ENCODE measurements around the gene CCKAR. TPM values are rescaled to one million over a fixed set of nuclear protein-coding genes. Genes with fewer than 3 reads are reported as not detected.

Gene CCKAR
- total RNA-seq, 1 experiment from 2014 or later = 2.0 TPM

GRCh38 chr4:26431461-26432180, 58.7 kb downstream of the CCKAR start:
- intact Hi-C loops (cut with micrococcal nuclease; ENCODE audit: unreplicated experiment) = no loop called here
- peaks cover 33% of the 10 kb centered on the region for H3K36me3 Mint-ChIP-seq (ENCODE audit: insufficient read depth, unreplicated experiment)
- H3K27ac Mint-ChIP-seq (ENCODE audit: unreplicated experiment) = no peak overlapping the region
- no peaks in the 10 kb centered on the region; the same call in 1 of the 2 replicates for H3K36me3 ChIP-seq (ENCODE audit: control insufficient read depth, insufficient read depth, low read length)
- TF ChIP-seq CTCF (IDR thresholded peaks at IDR 0.05; ENCODE audit: insufficient read depth in 1 of 2, low read depth in 1 of 2, low read length in 1 of 2, severe bottlenecking in 1 of 2, unreplicated experiment in 1 of 2) = no peak
- ChIA-PET POLR2A (no interaction called here), CTCF (no interaction called here)
- H3K4me3 Mint-ChIP-seq (ENCODE audit: unreplicated experiment) = no peak overlapping the region
- H3K27me3 ChIP-seq (replicated peaks; ENCODE audit: control insufficient read depth, insufficient read depth, low read length) = no peaks in the 10 kb centered on the region
- H3K4me3 ChIP-seq (ENCODE audit: low read depth, low read length) = no peak overlapping the region
- no peaks in the 10 kb centered on the region for H3K9me3 Mint-ChIP-seq (ENCODE audit: unreplicated experiment)
- peaks cover 9% of the 10 kb centered on the region for H3K4me1 Mint-ChIP-seq (ENCODE audit: low read depth, unreplicated experiment)
- H3K4me1 ChIP-seq = no peaks in the 10 kb centered on the region
- no peaks in the 10 kb centered on the region for H3K27me3 Mint-ChIP-seq (ENCODE audit: insufficient read depth, unreplicated experiment)
- DNase-seq = no peak
- H3K9me3 ChIP-seq = no peaks in the 10 kb centered on the region
- BruUV-seq (replicated peaks) = no TSS peak

Other genes with a start within 250 kb of the CCKAR start
- 35.8 and 38.8 TPM in 2 replicates for gene RBPJ, start 169.5 kb downstream of the CCKAR start, total RNA-seq (2022)
- 13.8 and 19.1 TPM in 2 replicates for gene TBC1D19, start 93.6 kb upstream of the CCKAR start, total RNA-seq (2022)